ENCODE measurements around the gene HDGFL1. TPM values are rescaled to one million over a fixed set of nuclear protein-coding genes. Genes with fewer than 3 reads are reported as not detected.

The HDGFL1 gene
- under 0.01 TPM for total RNA-seq

GRCh38 chr6:22569281-22570184 is at the start of gene HDGFL1:
HDGFL1 (plus strand) TSS chr6:22569566; CDS start chr6:22569576, 10 bp downstream.
- FAIRE-seq (no peak), DNase-seq (ENCODE audit: low spot score in 2 of 2) (no peak)

- DNase-seq (ENCODE audit: low spot score in 2 of 2) (no peak), FAIRE-seq (no peak)
Measured at GRCh38 chr6:22521035-22521434, 48.3 kb upstream of the HDGFL1 start.

- FAIRE-seq: no peak
- no peak for DNase-seq (ENCODE audit: low spot score in 2 of 2)
Measured at GRCh38 chr6:22526736-22527135, 42.6 kb upstream of the HDGFL1 start.

- FAIRE-seq (no peak), DNase-seq (ENCODE audit: low spot score in 2 of 2) (no peak)
Measured at GRCh38 chr6:22529866-22530265, 39.5 kb upstream of the HDGFL1 start.

- no peak for FAIRE-seq
- DNase-seq (ENCODE audit: low spot score in 2 of 2): no peak
Measured at GRCh38 chr6:22530506-22530905, 38.9 kb upstream of the HDGFL1 start.

- no peak for FAIRE-seq
- no peak for DNase-seq (ENCODE audit: low spot score in 2 of 2)
Measured at GRCh38 chr6:22536122-22536521, 33.2 kb upstream of the HDGFL1 start.

- DNase-seq (ENCODE audit: low spot score in 2 of 2) (no peak), FAIRE-seq (no peak)
Measured at GRCh38 chr6:22544476-22544875, 24.9 kb upstream of the HDGFL1 start.

GRCh38 chr6:22545051-22545450 is 24.3 kb upstream of the HDGFL1 start:
- FAIRE-seq (no peak), DNase-seq (ENCODE audit: low spot score in 2 of 2) (no peak)

GRCh38 chr6:22546236-22546635 is 23.1 kb upstream of the HDGFL1 start:
- FAIRE-seq: no peak
- no peak for DNase-seq (ENCODE audit: low spot score in 2 of 2)

GRCh38 chr6:22550971-22551670 is 18.2 kb upstream of the HDGFL1 start:
- no peak for DNase-seq (ENCODE audit: low spot score in 2 of 2)
- FAIRE-seq: no peak

- DNase-seq (ENCODE audit: low spot score in 2 of 2) (no peak), FAIRE-seq (no peak)
Measured at GRCh38 chr6:22556266-22556665, 13.1 kb upstream of the HDGFL1 start.

GRCh38 chr6:22557007-22557406 is 12.4 kb upstream of the HDGFL1 start:
- FAIRE-seq: no peak
- no peak for DNase-seq (ENCODE audit: low spot score in 2 of 2)

- DNase-seq (ENCODE audit: low spot score in 2 of 2) (no peak), FAIRE-seq (no peak)
Measured at GRCh38 chr6:22558288-22558882, 11.0 kb upstream of the HDGFL1 start.

GRCh38 chr6:22568854-22569253 is 512 bp upstream of the HDGFL1 start:
- FAIRE-seq (no peak), DNase-seq (ENCODE audit: low spot score in 2 of 2) (no peak)

- FAIRE-seq (no peak), DNase-seq (ENCODE audit: low spot score in 2 of 2) (no peak)
Measured at GRCh38 chr6:22570185-22570551, 802 bp downstream of the HDGFL1 start.

GRCh38 chr6:22575190-22575589 is 5.8 kb downstream of the HDGFL1 start:
- FAIRE-seq: no peak
- DNase-seq (ENCODE audit: low spot score in 2 of 2): no peak

GRCh38 chr6:22579439-22579838 is 10.1 kb downstream of the HDGFL1 start:
- DNase-seq (ENCODE audit: low spot score in 2 of 2): no peak
- no peak for FAIRE-seq

- FAIRE-seq (no peak), DNase-seq (ENCODE audit: low spot score in 2 of 2) (no peak)
Measured at GRCh38 chr6:22580337-22580736, 11.0 kb downstream of the HDGFL1 start.

GRCh38 chr6:22582417-22583205 is 13.2 kb downstream of the HDGFL1 start:
- FAIRE-seq: no peak
- no peak for DNase-seq (ENCODE audit: low spot score in 2 of 2)

GRCh38 chr6:22583230-22583629 is 13.9 kb downstream of the HDGFL1 start:
- DNase-seq (ENCODE audit: low spot score in 2 of 2) (no peak), FAIRE-seq (no peak)

- FAIRE-seq: no peak
- no peak for DNase-seq (ENCODE audit: low spot score in 2 of 2)
Measured at GRCh38 chr6:22583927-22584326, 14.6 kb downstream of the HDGFL1 start.
